Lung (tissue), 12 donors: ENCODE results near the gene MGAT1. TPM values are rescaled to one million over a fixed set of nuclear protein-coding genes. Genes with fewer than 3 reads are reported as not detected.
"Not testable (repeated sequence)": the region's sequence is repeated elsewhere in the genome, so short reads cannot be mapped to it uniquely, and the experiment has no call there.

Experiments used
- ATAC-seq: fragments of 200-7000 bp; cut with Tn5 transposase; one replicate; pipeline ENCODE4 v1.9.1; 2020; ENCODE audit warnings: moderate number of reproducible peaks; ENCODE audit not compliant: insufficient read depth, low FRiP score
- DNase-seq, 3 donors: peaks; one replicate each; pipeline ENCODE4 v3.0.0-alpha.2; 2013 to 2017
- H3K27ac ChIP-seq, 2 donors: one replicate each; pipeline ENCODE4 v1.5.1; 2013; ENCODE audit warnings: mild to moderate bottlenecking in 2 of 2, moderate library complexity in 2 of 2, control low read depth in 1 of 2, inconsistent platforms in 1 of 2, low read depth in 1 of 2, low read length in 1 of 2
- H3K27me3 ChIP-seq, 3 donors: one replicate each; pipeline ENCODE4 v1.5.1; 2013; ENCODE audit warnings: low read length in 2 of 3; ENCODE audit not compliant: control insufficient read depth in 3 of 3, insufficient read depth in 3 of 3
- H3K36me3 ChIP-seq, 4 donors: one replicate each; pipeline ENCODE4 v1.5.1; 2013; ENCODE audit warnings: low read length in 4 of 4, mild to moderate bottlenecking in 1 of 4, moderate library complexity in 1 of 4; ENCODE audit not compliant: control insufficient read depth in 4 of 4, insufficient read depth in 4 of 4
- H3K4me1 ChIP-seq, 5 donors: one replicate each; pipeline ENCODE4 v1.5.1; 2013; ENCODE audit warnings: low read length in 5 of 5, mild to moderate bottlenecking in 2 of 5, moderate library complexity in 1 of 5; ENCODE audit not compliant: control insufficient read depth in 5 of 5, insufficient read depth in 5 of 5
- H3K4me3 ChIP-seq: one replicate; pipeline ENCODE4 v1.5.1; 2013; ENCODE audit warnings: mild to moderate bottlenecking, control low read depth, moderate library complexity
- H3K9ac ChIP-seq, 2 donors: one replicate each; pipeline ENCODE4 v1.5.1; 2013; ENCODE audit warnings: low read length in 2 of 2, control low read depth in 1 of 2; ENCODE audit not compliant: insufficient read depth in 1 of 2
- H3K9me3 ChIP-seq, 4 donors: one replicate each; pipeline ENCODE4 v1.5.1; 2013; ENCODE audit warnings: low read length in 3 of 4, mild to moderate bottlenecking in 1 of 4, moderate library complexity in 1 of 4; ENCODE audit not compliant: control insufficient read depth in 4 of 4, insufficient read depth in 3 of 4
- WGBS, 2 donors: extraction: QIAGEN DNeasy Blood & Tissue Kit; methylation state at CpG; one replicate each; pipeline ENCODE4 v1.1.7; 2013; 5-methylcytosine and 5-hydroxymethylcytosine counted together
- polyA plus RNA-seq, 2 donors: library from polyadenylated mRNA; stranded (reverse); fragments of 200-250 nt; gene quantifications; one replicate each; pipeline ENCODE4 v1.2.1, GENCODE V29; 2013
- total RNA-seq, 2 donors: library from RNA; depleted of rRNA in 1 of 2; stranded (reverse); fragments of >200 nt in 1 of 2; gene quantifications; one replicate each; pipeline ENCODE4 v1.2.1, GENCODE V29; 2014 to 2021
- TF ChIP-seq, protein P1 (sequence below): IDR thresholded peaks from 2 replicates; pipeline ENCODE4 v1.5.1; 2012; ENCODE audit warnings: mild to moderate bottlenecking; ENCODE audit errors: control extremely low read depth, extremely low read depth
- donor health status: control.
- donor health status: control.
- donor health status: Bipolar disorder and iron deficiency.
- donor health status: healthy.
- donor health status: DM: yes; HTN: yes; CAD: no.

Gene MGAT1
- total and polyA plus RNA-seq, 4 donors: 117 to 415 (median 211) TPM

- Histone ChIP-seq H3K36me3 (peaks cover 9 to 43% (median 22%) of the 10 kb centered on the region in 4 donors), H3K27ac (no peak overlapping the region), H3K4me3 (no peak overlapping the region), H3K9ac (no peak overlapping the region), H3K27me3 (no peaks in the 10 kb centered on the region), H3K9me3 (no peaks in the 10 kb centered on the region), H3K4me1 (peaks cover 0 to 32% (median 20%) of the 10 kb centered on the region in 5 donors)
- TF ChIP-seq, protein P1, sequence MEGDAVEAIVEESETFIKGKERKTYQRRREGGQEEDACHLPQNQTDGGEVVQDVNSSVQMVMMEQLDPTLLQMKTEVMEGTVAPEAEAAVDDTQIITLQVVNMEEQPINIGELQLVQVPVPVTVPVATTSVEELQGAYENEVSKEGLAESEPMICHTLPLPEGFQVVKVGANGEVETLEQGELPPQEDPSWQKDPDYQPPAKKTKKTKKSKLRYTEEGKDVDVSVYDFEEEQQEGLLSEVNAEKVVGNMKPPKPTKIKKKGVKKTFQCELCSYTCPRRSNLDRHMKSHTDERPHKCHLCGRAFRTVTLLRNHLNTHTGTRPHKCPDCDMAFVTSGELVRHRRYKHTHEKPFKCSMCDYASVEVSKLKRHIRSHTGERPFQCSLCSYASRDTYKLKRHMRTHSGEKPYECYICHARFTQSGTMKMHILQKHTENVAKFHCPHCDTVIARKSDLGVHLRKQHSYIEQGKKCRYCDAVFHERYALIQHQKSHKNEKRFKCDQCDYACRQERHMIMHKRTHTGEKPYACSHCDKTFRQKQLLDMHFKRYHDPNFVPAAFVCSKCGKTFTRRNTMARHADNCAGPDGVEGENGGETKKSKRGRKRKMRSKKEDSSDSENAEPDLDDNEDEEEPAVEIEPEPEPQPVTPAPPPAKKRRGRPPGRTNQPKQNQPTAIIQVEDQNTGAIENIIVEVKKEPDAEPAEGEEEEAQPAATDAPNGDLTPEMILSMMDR: no peak
- no peak for ATAC-seq
- no peak for DNase-seq
- 57 to 71% methylated on average over 8 of the region's 8 CpGs for WGBS, 2 donors
Observed at GRCh38 chr5:180790020-180790419, 12.6 kb downstream of the MGAT1 start.

GRCh38 chr5:180788651-180789410 is 13.8 kb downstream of the MGAT1 start:
- not testable (repeated sequence) for H3K9ac ChIP-seq, DNase-seq, H3K9me3 ChIP-seq, ATAC-seq, H3K27me3 ChIP-seq, H3K4me3 ChIP-seq, H3K27ac ChIP-seq
- H3K36me3 ChIP-seq: peaks cover 9 to 43% (median 22%) of the 10 kb centered on the region in 4 donors
- H3K4me1 ChIP-seq: peaks cover 0 to 37% (median 20%) of the 10 kb centered on the region in 5 donors
- 93% methylated on average over 19 of the region's 19 CpGs for WGBS, 2 donors

DNA sequence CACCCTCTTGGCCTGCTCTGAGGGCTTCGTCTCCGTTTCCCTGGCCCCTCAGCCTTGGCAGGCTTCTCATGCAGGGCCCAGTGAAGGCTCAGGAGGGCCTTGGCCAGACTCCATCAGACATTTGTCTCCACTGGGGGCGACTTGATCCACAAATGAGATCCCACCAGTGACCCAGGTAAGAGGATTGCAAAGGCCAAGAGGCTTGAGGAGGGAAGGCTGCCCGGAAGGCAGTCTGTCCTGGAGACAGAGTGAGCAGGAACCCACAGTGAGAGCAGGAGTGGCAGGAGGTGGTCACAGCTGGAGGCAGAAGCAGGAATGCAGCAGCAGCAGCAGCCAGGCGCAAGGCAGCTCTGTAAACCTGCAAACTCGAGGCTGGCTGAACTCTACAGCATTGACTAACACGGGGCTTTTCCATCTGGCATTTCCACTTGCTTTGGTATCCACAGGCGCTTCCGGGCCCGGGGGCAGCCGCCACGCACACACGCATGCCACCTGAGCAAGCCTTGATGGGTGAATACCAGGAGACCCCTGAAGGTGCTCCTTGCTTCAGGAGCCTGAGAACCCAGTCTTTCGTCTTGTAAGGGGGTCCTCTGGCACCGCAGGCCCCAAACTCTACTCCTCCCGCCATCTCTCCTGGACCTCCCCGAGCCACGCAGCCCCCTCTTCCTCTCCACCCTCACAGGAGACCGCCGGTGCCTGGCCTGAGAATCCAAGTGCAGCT is 14.7 kb downstream of the MGAT1 start:
- Histone ChIP-seq H3K4me3 (no peak overlapping the region), H3K27me3 (no peaks in the 10 kb centered on the region), H3K27ac (peak overlapping the region in 1 of 2 donors; percentile 54), H3K9me3 (no peaks in the 10 kb centered on the region), H3K4me1 (peaks cover 0 to 37% (median 20%) of the 10 kb centered on the region in 5 donors), H3K9ac (no peak overlapping the region), H3K36me3 (peaks cover 9 to 42% (median 20%) of the 10 kb centered on the region in 4 donors)
- TF ChIP-seq, protein P1: no peak
- no peak for ATAC-seq
- DNase-seq: peak in 1 of 3 donors; percentile 18
- WGBS, 2 donors: 83% methylated on average over 20 of the region's 20 CpGs
